K562 (cell line): ENCODE measurements around the gene APLP1. TPM values are rescaled to one million over a fixed set of nuclear protein-coding genes. Genes with fewer than 3 reads are reported as not detected.

Experiments used
- ARID1B ChIP-seq: fragments of 450-650 bp; IDR thresholded peaks from 2 replicates; pipeline ENCODE4 v1.6.1; 2016; ENCODE audit warnings: antibody characterized with exemption, mild to moderate bottlenecking, inconsistent platforms
- E2F8 ChIP-seq: fragments of 450-650 bp; IDR thresholded peaks from 2 replicates; pipeline ENCODE4 v1.7.1; 2018; ENCODE audit warnings: mild to moderate bottlenecking, low read depth; ENCODE audit not compliant: partially characterized antibody
- ETS2 ChIP-seq: IDR thresholded peaks from 2 replicates; pipeline ENCODE4 v1.6.1; 2016; ENCODE audit warnings: borderline replicate concordance, missing genetic modification characterization, mild to moderate bottlenecking, moderate library complexity, missing compliant biosample characterization; ENCODE audit not compliant: poor library complexity, severe bottlenecking
- GATAD2A ChIP-seq: fragments of 450-650 bp; IDR thresholded peaks from 2 replicates; pipeline ENCODE4 v1.6.1; 2017
- ILF3 ChIP-seq: fragments of 450-650 bp; IDR thresholded peaks from 2 replicates; pipeline ENCODE4 v1.6.1; 2018; ENCODE audit warnings: antibody characterized with exemption, mild to moderate bottlenecking, moderate library complexity, borderline replicate concordance
- KDM1A ChIP-seq, 2 experiments: fragments of 450-650 bp; IDR thresholded peaks; 2 replicates each; pipeline ENCODE4 v1.6.1; 2016; ENCODE audit warnings: mild to moderate bottlenecking in 2 of 2
- MBD2 ChIP-seq: sonication (generic); IDR thresholded peaks from 2 replicates; pipeline ENCODE4 v1.6.1; 2016; ENCODE audit warnings: low read depth, borderline replicate concordance
- MYC ChIP-seq, 2 experiments: fragments of 250-450 bp in 1 of 2; sonication (Bioruptor Pico) in 1 of 2; IDR thresholded peaks; 2 replicates each; pipeline versions ENCODE4 v1.5.1 to v1.6.1; 2012 to 2021; ENCODE audit warnings: low read depth in 2 of 2, borderline replicate concordance in 1 of 2, improper control_type of control experiment in 1 of 2, low read length in 1 of 2, mild to moderate bottlenecking in 1 of 2, moderate library complexity in 1 of 2
- NCOR1 ChIP-seq: fragments of 450-650 bp; IDR thresholded peaks from 2 replicates; pipeline ENCODE4 v1.6.1; 2016; ENCODE audit warnings: mild to moderate bottlenecking, moderate library complexity
- NR2C1 ChIP-seq, 2 experiments: fragments of 450-650 bp; IDR thresholded peaks; 2 replicates each; pipeline ENCODE4 v1.6.1; 2017; ENCODE audit warnings: mild to moderate bottlenecking in 2 of 2, antibody characterized with exemption in 1 of 2, inconsistent platforms in 1 of 2, missing compliant biosample characterization in 1 of 2, missing genetic modification characterization in 1 of 2
- NR4A1 ChIP-seq, 2 experiments: fragments of 250-450 bp in 1 of 2; fragments of 450-650 bp in 1 of 2; sonication (Bioruptor Pico) in 1 of 2; IDR thresholded peaks; 2 replicates each; pipeline versions ENCODE4 v1.4.0 to v1.6.1; 2016 to 2020; ENCODE audit warnings: mild to moderate bottlenecking in 2 of 2, missing compliant biosample characterization in 1 of 2, missing genetic modification characterization in 1 of 2, moderate library complexity in 1 of 2
- RBM22 ChIP-seq: fragments of 200-400 bp; formaldehyde crosslinking; IDR thresholded peaks from 2 replicates; pipeline ENCODE4 v1.6.1; 2018; ENCODE audit warnings: low read length, low read depth; ENCODE audit not compliant: poor library complexity, severe bottlenecking
- TRIM28 ChIP-seq: fragments of 450-650 bp; IDR thresholded peaks from 2 replicates; pipeline ENCODE4 v1.6.1; 2017
- YY1 ChIP-seq, 3 experiments: IDR thresholded peaks; 2 replicates each; pipeline ENCODE4 v1.6.1; 2011; ENCODE audit warnings: low read length in 2 of 3, mild to moderate bottlenecking in 2 of 3, moderate library complexity in 2 of 3, borderline replicate concordance in 1 of 3, control low read depth in 1 of 3, low read depth in 1 of 3; ENCODE audit not compliant: insufficient read depth in 3 of 3, insufficient replicate concordance in 2 of 3, control insufficient read depth in 1 of 3, insufficient read length in 1 of 3; ENCODE audit errors: extremely low read depth in 1 of 3
- ZC3H11A ChIP-seq: IDR thresholded peaks from 2 replicates; pipeline ENCODE4 v1.6.1; 2012; ENCODE audit warnings: low read depth, low read length, improper control_type of control experiment
- ZNF586 ChIP-seq: fragments of 450-650 bp; formaldehyde crosslinking; conservative IDR thresholded peaks from 2 replicates; pipeline ENCODE4 v1.4.0; 2020; ENCODE audit warnings: mild to moderate bottlenecking, moderate library complexity
- ZNF639 ChIP-seq, 2 experiments: fragments of 200-800 bp in 1 of 2; sonication (Bioruptor generic) in 1 of 2; sonication (generic) in 1 of 2; formaldehyde crosslinking in 1 of 2; IDR thresholded peaks in 1 of 2; conservative IDR thresholded peaks in 1 of 2; 2 replicates each; pipeline versions ENCODE4 v1.5.0 to v1.6.1; 2016 to 2020; ENCODE audit warnings: missing compliant biosample characterization in 1 of 2, missing genetic modification characterization in 1 of 2, missing genetic modification reagents in 1 of 2
- ZNF644 ChIP-seq: fragments of 200-800 bp; sonication (Bioruptor generic); IDR thresholded peaks from 2 replicates; pipeline ENCODE4 v1.6.1; 2016; ENCODE audit warnings: low read depth, missing genetic modification characterization, missing compliant biosample characterization
- polyA plus RNA-seq, 8 experiments: library from polyadenylated mRNA; depleted of rRNA in 4 of 8; stranded (reverse) in 5 of 8; unstranded in 3 of 8; fragments of >200 nt; fragmentation: Nextera tagmentation in 2 of 8; fragmentation: Illumina TruSeq in 1 of 8; extraction: Ambion mirVana in 2 of 8; extraction: Trizol in 1 of 8; gene quantifications; 2 replicates each; pipeline versions ENCODE4 v1.2.1 to v1.2.3, GENCODE V29; 2011 to 2014; ENCODE audit warnings: inconsistent platforms in 1 of 8, missing spikeins in 1 of 8
- total RNA-seq, 7 experiments: library from RNA; depleted of rRNA in 6 of 7; stranded (reverse); fragments of >200 nt in 6 of 7; fragmentation: Illumina TruSeq in 2 of 7; extraction: Trizol in 2 of 7; gene quantifications; 2 replicates each; pipeline versions ENCODE4 v1.2.1 to v1.2.3, GENCODE V29; 2011 to 2021; ENCODE audit warnings: low replicate concordance in 1 of 7

Gene APLP1
- total and polyA plus RNA-seq, 9 of the 15 experiments (the other 6 are each of a cell fraction or from before 2014, with no cell fraction given), result 0.69 to 9.9 (median 4.7) TPM

DNA sequence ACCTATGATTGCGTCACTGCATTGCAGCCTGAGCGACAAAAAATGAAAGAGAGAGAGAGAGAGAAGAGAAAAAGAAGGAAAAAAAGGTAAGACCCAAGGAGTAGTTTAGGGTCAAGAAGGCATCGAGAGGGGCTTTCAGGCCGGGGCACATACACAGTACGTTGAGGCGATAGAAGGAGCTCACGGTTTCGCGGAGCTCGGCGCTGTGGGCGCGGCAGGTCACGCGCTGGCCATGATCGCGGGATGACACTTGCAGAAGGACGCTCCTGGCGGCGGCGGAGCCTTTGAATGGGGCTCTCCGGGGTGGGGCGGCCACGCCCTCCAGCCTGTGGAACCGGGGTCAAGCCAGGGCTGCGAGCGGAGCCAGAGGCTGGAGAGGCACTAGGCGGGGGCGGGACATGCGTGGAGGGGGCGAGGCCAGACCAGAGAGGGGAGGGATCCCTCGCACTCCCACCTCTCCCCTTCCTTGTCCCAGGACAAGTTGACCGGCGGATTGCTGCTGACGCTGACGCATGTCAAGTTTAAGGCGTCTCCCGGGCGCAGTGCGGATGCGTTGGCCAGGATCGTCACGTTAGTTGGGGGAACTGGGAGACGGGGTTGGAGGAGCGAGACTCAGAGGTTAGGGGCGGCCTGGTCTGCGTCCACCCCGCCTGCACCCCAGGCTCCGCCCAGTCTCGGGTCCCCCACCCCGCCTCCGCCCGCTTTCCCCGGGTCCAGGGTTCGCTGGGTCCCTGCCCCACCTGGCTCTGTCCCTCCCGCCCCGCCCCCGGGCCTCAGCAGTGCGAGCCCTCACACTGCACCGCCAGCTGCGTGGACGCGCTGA lies 22.9 kb upstream of the APLP1 start (continued):
- peak; percentile 64; the same call in 1 of the 2 replicates for TF ChIP-seq ARID1B
- no peak for TF ChIP-seq ZNF639 (CRISPR knock-in tag; conservative IDR thresholded peaks at IDR 0.05 in 1 of 2, IDR thresholded peaks at IDR 0.05 in 1 of 2)
- peak; percentile 47 for TF ChIP-seq E2F8
- TF ChIP-seq ETS2 (tag), result no peak
- TF ChIP-seq YY1 (IDR thresholded peaks at IDR 0.05; ENCODE audit: borderline replicate concordance in 1 of 3, control insufficient read depth in 1 of 3, extremely low read depth in 1 of 3, insufficient read depth in 3 of 3, insufficient read length in 1 of 3, insufficient replicate concordance in 2 of 3, low read depth in 1 of 3, low read length in 2 of 3), result peak in 1 of 3 experiments; percentile 47
- peak; percentile 63 for TF ChIP-seq NR2C1 (IDR thresholded peaks at IDR 0.05)
- TF ChIP-seq NR2C1 (tag; IDR thresholded peaks at IDR 0.05), result peak; percentile 52; the same call in 1 of the 2 replicates
- no peak for TF ChIP-seq NR4A1 (CRISPR knock-in tag; IDR thresholded peaks at IDR 0.05)
- no peak for TF ChIP-seq NR4A1 (tag; IDR thresholded peaks at IDR 0.05)
- no peak for TF ChIP-seq RBM22
- TF ChIP-seq ZNF586, result no peak
- no peak for TF ChIP-seq GATAD2A
- TF ChIP-seq MBD2, result no peak
- no peak for TF ChIP-seq ZNF644 (tag)
- TF ChIP-seq NCOR1, result no peak
- no peak for TF ChIP-seq ZC3H11A
- no peak for TF ChIP-seq TRIM28
- no peak for TF ChIP-seq ILF3
- peak in 1 of 2 experiments; percentile 42; a peak in 1 of 4 replicates for TF ChIP-seq KDM1A (IDR thresholded peaks at IDR 0.05)
- no peak for TF ChIP-seq MYC (IDR thresholded peaks at IDR 0.05; ENCODE audit: low read depth, low read length)
- TF ChIP-seq MYC (CRISPR knock-in tag; IDR thresholded peaks at IDR 0.05; ENCODE audit: borderline replicate concordance, low read depth), result no peak
